Activated naive CD4-positive, alpha-beta T cell treated with anti-CD3 and anti-CD28 coated beads, Interleukin-2, amount 50 U/mL, for 24 hours (primary cell): ENCODE measurements around the gene PCDHA9.
"Not testable (repeated sequence)": the region's sequence is repeated elsewhere in the genome, so short reads cannot be mapped to it uniquely, and the experiment has no call there.

Source experiments
- H3K27ac Mint-ChIP-seq: one replicate; pipeline ENCODE4 v1.8.0; 2021; ENCODE audit warnings: mild to moderate bottlenecking, mixed read lengths
- H3K27me3 Mint-ChIP-seq: one replicate; pipeline ENCODE4 v1.8.0; 2021; ENCODE audit warnings: mixed read lengths
- H3K36me3 Mint-ChIP-seq: one replicate; pipeline ENCODE4 v1.8.0; 2021; ENCODE audit warnings: mixed read lengths
- H3K4me1 Mint-ChIP-seq: one replicate; pipeline ENCODE4 v1.8.0; 2021; ENCODE audit warnings: mixed read lengths
- H3K4me3 Mint-ChIP-seq: one replicate; pipeline ENCODE4 v1.8.0; 2021; ENCODE audit warnings: mild to moderate bottlenecking, mixed read lengths
- H3K9me3 Mint-ChIP-seq: one replicate; pipeline ENCODE4 v1.8.0; 2021; ENCODE audit warnings: mixed read lengths

Gene PCDHA9

DNA sequence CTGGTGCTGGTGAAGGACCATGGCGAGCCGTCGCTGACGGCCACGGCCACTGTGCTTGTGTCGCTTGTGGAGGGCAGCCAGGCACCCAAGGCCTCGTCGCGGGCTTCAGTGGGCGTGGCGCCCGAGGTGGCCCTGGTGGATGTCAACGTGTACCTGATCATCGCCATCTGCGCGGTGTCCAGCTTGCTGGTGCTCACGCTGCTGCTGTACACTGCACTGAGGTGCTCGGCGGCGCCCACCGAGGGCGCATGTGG lies 9.7 kb downstream of the PCDHA9 start:
- Mint-ChIP-seq H3K4me3 (no peak overlapping the region), H3K27me3 (peaks cover 12% of the 10 kb centered on the region), H3K36me3 (peaks cover 2% of the 10 kb centered on the region), H3K9me3 (peaks cover 5% of the 10 kb centered on the region), H3K27ac (no peak overlapping the region), H3K4me1 (no peaks in the 10 kb centered on the region)

DNA sequence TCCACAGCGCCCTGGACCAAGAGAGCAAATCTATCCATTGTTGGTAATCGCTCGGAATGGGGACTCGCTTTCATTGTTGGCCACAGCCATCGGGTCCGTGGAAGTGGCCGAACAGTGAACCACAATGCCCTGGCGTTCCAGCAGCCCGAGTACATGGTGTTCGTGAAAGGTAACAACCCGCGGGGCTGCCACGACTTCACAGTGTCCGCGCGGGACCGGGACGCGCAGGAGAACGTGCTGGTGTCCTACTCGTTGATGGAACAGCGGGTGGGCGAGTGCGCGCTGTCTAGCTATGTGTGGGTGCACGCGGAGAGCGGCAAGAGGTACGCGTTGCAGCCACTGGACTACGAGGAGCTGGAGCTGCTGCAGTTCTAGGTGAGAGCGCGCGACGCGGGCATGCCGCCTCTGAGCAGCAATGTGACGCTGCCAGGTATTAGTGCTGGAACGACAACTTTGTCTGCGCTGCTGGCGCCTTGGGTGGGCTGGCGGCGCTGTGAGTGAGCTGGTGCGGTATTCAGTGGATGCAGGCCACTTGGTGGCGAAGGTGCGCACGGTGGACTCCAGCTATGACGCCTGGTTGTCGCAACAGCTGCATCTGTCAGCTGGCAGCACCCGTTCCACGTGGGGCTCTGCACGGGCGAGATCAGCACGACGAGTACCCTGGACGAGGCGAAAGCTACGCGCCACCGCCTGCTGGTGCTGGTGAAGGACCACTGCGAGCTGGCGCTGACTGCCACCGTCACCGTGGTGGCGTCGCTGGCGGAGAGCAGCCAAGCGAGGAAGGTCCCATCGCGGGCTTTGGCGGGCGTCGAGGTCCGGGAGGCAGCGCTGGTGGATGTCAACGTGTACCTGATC lies 14.5 kb downstream of the PCDHA9 start:
- Mint-ChIP-seq H3K27ac (no peak overlapping the region), H3K36me3 (peaks cover 2% of the 10 kb centered on the region), H3K4me1 (no peaks in the 10 kb centered on the region)

DNA sequence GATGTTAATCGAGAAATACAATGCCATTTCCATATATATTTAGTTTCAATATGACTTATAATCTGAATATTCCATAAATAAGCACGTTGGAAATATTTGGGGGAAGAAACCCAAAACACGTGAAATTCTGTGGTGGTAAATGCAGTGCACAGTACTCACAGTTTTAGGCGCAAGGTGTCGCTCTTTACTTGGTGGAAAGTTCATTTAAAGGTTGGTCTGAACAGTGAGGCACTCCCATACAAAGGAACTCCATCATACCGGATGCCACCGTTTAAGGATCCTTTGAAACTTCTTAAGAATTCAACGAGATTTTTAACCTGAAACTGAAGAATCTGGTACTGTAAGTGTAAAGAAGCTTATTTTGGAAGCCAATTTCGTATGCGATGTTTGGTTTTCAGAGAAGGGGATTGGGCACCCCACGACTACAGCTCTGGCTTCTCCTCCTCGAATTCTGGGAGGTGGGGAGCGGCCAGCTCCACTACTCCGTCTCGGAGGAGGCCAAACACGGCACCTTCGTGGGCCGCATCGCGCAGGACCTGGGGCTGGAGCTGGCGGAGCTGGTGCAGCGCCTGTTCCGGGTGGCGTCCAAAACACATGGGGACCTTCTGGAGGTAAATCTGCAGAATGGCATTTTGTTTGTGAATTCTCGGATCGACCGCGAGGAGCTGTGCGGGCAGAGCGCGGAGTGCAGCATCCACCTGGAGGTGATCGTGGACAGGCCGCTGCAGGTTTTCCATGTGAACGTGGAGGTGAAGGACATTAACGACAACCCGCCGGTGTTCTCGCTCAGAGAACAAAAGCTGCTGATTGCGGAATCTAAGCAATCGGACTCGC lies 20.8 kb downstream of the PCDHA9 start, which contains the start of gene PCDHA11:
Gene PCDHA11, plus strand, starts transcription at position 237 of the 834 bp plus-strand sequence. Its CDS starts 147 bp downstream, at position 384.
- Mint-ChIP-seq H3K9me3 (peaks cover 16% of the 10 kb centered on the region), H3K27me3 (peaks cover 23% of the 10 kb centered on the region), H3K27ac (no peak within 1 kb of the TSS), H3K4me1 (no peaks in the 10 kb centered on the region), H3K4me3 (no peak within 1 kb of the TSS), H3K36me3 (peaks cover 3% of the 10 kb centered on the region)

More for the DNA sequence above, 14.5 kb downstream of the PCDHA9 start:
- Mint-ChIP-seq H3K9me3 (peaks cover 6% of the 10 kb centered on the region), H3K4me3 (no peak overlapping the region), H3K27me3 (peaks cover 19% of the 10 kb centered on the region)

DNA sequence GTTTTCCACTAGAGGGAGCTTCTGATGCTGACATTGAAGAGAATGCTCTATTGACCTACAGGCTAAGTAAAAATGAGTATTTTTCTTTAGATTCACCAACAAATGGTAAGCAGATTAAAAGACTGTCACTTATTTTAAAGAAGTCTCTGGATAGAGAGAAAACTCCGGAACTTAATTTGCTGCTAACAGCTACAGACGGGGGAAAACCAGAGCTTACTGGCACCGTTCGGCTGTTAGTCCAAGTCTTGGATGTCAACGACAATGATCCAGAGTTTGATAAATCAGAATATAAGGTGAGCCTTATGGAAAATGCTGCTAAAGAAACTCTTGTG lies 21.3 kb downstream of the PCDHA9 start:
- Mint-ChIP-seq H3K9me3 (peaks cover 13% of the 10 kb centered on the region), H3K4me1 (no peaks in the 10 kb centered on the region), H3K36me3 (peaks cover 3% of the 10 kb centered on the region), H3K27me3 (peaks cover 25% of the 10 kb centered on the region), H3K27ac (no peak overlapping the region), H3K4me3 (no peak overlapping the region)

DNA sequence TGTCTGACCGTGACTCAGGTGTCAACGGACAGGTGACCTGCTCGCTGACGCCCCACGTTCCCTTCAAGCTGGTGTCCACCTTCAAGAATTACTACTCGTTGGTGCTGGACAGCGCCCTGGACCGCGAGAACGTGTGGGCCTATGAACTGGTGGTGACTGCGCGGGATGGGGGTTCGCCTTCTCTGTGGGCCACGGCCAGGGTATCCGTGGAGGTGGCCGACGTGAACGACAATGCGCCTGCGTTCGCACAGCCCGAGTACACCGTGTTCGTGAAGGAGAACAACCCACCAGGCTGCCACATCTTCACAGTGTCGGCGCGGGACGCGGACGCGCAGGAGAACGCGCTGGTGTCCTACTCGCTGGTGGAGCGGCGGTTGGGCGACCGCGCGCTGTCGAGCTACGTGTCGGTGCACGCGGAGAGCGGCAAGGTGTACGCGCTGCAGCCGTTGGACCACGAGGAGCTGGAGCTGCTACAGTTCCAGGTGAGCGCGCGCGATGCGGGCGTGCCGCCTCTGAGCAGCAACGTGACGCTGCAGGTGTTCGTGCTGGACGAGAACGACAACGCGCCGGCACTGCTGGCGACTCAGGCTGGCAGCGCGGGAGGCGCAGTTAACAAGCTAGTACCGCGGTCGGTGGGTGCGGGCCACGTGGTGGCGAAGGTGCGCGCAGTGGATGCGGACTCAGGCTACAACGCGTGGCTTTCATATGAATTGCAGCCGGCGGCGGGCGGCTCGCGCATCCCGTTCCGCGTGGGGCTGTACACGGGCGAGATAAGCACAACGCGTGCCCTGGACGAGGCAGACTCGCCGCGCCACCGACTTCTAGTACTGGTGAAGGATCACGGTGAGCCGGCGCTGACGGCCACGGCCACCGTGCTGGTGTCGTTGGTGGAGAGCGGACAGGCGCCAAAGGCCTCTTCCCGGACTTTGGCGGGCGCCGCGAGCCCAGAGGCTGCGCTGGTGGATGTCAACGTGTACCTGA lies 22.3 kb downstream of the PCDHA9 start:
- Mint-ChIP-seq H3K4me3 (no peak overlapping the region), H3K27me3 (peaks cover 28% of the 10 kb centered on the region), H3K4me1 (no peaks in the 10 kb centered on the region), H3K36me3 (peaks cover 3% of the 10 kb centered on the region), H3K9me3 (peaks cover 11% of the 10 kb centered on the region), H3K27ac (no peak overlapping the region)

DNA sequence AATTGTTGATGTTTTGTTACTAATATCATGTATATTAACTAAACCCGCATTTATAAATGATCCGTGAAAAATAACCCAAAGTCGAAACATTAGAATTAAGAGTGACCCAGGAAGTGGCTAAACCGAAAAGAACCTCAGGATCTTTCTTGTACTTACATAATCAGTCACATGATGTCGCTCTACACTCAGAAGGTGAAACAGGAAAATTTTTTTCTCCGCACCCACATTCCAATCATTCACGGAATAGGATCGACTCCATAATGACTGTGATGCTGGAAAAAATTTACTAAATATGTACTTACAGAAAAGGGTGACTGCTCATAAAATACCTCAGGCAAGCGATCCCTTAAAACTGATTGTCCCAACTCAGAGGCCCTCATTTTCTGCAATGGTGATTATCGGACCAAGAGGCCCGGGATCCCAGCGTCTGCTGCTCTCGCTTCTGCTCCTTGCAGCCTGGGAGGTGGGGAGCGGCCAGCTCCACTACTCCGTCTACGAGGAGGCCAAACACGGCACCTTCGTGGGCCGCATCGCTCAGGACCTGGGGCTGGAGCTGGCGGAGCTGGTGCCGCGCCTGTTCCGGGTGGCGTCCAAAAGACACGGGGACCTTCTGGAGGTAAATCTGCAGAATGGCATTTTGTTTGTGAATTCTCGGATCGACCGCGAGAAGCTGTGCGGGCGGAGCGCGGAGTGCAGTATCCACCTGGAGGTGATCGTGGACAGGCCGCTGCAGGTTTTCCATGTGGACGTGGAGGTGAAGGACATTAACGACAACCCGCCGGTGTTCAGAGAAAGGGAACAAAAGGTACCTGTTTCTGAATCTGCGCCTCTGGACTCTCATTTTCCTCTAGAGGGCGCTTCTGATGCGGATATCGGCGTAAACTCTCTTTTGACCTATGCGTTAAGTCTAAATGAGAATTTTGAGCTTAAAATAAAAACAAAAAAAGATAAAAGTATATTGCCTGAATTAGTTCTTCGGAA lies 27.2 kb downstream of the PCDHA9 start, which contains the start of gene PCDHA12:
Gene PCDHA12, plus strand, starts transcription at position 224 of the 981 bp plus-strand sequence. Its CDS starts 165 bp downstream, at position 389.
- H3K27me3 Mint-ChIP-seq, result peaks cover 37% of the 10 kb centered on the region
- H3K9me3 Mint-ChIP-seq, result peaks cover 20% of the 10 kb centered on the region
- H3K4me1 Mint-ChIP-seq, result no peaks in the 10 kb centered on the region
- no peak within 1 kb of the TSS for H3K27ac Mint-ChIP-seq
- peaks cover 5% of the 10 kb centered on the region for H3K36me3 Mint-ChIP-seq
- H3K4me3 Mint-ChIP-seq, result no peak within 1 kb of the TSS

DNA sequence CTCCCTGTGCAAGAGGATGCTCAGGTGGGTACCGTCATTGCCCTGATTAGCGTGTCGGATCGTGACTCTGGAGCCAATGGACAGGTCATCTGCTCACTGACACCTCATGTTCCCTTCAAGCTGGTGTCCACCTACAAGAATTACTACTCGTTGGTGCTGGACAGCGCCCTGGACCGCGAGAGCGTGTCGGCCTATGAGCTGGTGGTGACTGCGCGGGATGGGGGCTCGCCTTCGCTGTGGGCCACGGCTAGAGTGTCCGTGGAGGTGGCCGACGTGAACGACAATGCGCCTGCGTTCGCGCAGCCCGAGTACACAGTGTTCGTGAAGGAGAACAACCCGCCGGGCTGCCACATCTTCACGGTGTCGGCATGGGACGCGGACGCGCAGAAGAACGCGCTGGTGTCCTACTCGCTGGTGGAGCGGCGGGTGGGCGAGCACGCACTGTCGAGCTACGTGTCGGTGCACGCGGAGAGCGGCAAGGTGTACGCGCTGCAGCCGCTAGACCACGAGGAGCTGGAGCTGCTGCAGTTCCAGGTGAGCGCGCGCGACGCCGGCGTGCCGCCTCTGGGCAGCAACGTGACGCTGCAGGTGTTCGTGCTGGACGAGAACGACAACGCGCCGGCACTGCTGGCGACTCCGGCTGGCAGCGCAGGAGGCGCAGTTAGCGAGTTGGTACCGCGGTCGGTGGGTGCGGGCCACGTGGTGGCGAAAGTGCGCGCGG lies 28.5 kb downstream of the PCDHA9 start:
- Mint-ChIP-seq H3K9me3 (peaks cover 32% of the 10 kb centered on the region), H3K27me3 (peaks cover 45% of the 10 kb centered on the region), H3K36me3 (peaks cover 12% of the 10 kb centered on the region)
- H3K27ac Mint-ChIP-seq, H3K4me1 Mint-ChIP-seq, H3K4me3 Mint-ChIP-seq: not testable (repeated sequence)

DNA sequence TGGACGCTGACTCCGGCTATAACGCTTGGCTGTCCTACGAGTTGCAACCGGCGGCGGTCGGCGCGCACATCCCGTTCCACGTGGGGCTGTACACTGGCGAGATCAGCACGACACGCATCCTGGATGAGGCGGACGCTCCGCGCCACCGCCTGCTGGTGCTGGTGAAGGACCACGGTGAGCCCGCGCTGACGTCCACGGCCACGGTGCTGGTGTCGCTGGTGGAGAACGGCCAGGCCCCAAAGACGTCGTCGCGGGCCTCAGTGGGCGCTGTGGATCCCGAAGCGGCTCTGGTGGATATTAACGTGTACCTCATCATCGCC lies 29.0 kb downstream of the PCDHA9 start:
- Mint-ChIP-seq H3K27me3 (peaks cover 43% of the 10 kb centered on the region), H3K27ac (no peak overlapping the region), H3K9me3 (peaks cover 30% of the 10 kb centered on the region)

DNA sequence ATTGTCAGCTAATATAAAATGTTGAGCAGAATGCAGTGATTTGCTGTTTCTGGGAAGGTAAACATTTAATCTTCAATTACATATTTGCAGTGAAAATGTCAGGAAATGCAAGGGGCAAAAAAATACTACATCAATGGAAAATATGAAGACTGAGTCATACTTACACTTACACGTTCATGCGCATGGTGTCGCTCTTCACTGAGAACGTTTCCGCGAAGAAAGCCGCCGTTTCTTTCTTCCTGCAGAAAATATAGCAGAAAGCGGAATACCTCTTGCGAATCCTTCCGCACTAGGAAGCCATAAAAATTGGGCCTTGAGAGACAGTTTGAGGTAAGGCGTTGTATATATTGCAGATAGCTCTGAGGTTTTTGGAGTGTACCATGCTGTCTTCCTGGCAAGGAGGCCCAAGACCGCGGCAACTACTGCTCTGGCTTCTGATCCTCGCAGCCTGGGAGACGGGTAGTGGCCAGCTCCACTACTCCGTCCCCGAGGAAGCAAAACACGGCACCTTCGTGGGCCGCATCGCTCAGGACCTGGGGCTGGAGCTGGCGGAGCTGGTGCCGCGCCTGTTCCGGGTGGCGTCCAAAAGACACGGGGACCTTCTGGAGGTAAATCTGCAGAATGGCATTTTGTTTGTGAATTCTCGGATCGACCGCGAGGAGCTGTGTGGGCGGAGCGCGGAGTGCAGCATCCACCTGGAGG lies 33.9 kb downstream of the PCDHA9 start, which contains the start of gene PCDHA13:
Gene PCDHA13, plus strand, starts transcription at position 236 of the 702 bp plus-strand sequence. Its CDS starts 145 bp downstream, at position 381.
- Mint-ChIP-seq H3K27me3 (peaks cover 31% of the 10 kb centered on the region), H3K36me3 (peaks cover 16% of the 10 kb centered on the region), H3K27ac (no peak within 1 kb of the TSS), H3K4me1 (no peaks in the 10 kb centered on the region), H3K9me3 (peaks cover 37% of the 10 kb centered on the region), H3K4me3 (no peak within 1 kb of the TSS)

More for the DNA sequence above, 29.0 kb downstream of the PCDHA9 start:
- no peaks in the 10 kb centered on the region for H3K4me1 Mint-ChIP-seq
- peaks cover 14% of the 10 kb centered on the region for H3K36me3 Mint-ChIP-seq
- H3K4me3 Mint-ChIP-seq, result no peak overlapping the region

DNA sequence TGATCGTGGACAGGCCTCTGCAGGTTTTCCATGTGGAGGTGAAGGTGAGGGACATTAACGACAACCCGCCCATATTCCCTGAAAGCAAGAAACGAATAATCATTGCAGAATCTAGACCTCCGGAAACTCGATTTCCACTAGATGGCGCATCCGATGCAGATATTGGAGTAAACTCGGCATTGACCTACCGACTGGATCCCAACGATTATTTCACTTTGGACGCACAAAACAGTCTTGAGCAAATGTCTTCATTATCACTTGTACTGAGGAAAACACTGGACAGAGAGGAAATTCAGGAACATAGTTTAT lies 34.4 kb downstream of the PCDHA9 start:
- Mint-ChIP-seq H3K4me3 (no peak overlapping the region), H3K27me3 (peaks cover 34% of the 10 kb centered on the region), H3K36me3 (peaks cover 16% of the 10 kb centered on the region), H3K4me1 (no peaks in the 10 kb centered on the region), H3K27ac (no peak overlapping the region), H3K9me3 (peaks cover 42% of the 10 kb centered on the region)

DNA sequence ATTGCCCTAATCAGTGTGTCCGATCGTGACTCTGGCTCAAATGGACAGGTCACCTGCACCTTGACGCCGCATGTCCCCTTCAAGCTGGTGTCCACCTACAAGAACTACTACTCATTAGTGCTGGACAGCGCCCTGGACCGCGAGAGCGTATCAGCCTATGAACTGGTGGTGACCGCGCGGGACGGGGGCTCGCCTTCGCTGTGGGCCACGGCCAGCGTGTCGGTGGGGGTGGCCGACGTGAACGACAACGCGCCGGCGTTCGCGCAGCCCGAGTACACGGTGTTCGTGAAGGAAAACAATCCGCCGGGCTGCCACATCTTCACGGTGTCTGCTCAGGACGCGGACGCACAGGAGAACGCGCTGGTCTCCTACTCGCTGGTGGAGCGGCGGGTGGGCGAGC lies 35.2 kb downstream of the PCDHA9 start:
- H3K27me3 Mint-ChIP-seq, result peaks cover 36% of the 10 kb centered on the region
- no peak overlapping the region for H3K4me3 Mint-ChIP-seq
- H3K9me3 Mint-ChIP-seq, result peaks cover 47% of the 10 kb centered on the region
- no peak overlapping the region for H3K27ac Mint-ChIP-seq
- H3K36me3 Mint-ChIP-seq, result peaks cover 16% of the 10 kb centered on the region
- no peaks in the 10 kb centered on the region for H3K4me1 Mint-ChIP-seq

DNA sequence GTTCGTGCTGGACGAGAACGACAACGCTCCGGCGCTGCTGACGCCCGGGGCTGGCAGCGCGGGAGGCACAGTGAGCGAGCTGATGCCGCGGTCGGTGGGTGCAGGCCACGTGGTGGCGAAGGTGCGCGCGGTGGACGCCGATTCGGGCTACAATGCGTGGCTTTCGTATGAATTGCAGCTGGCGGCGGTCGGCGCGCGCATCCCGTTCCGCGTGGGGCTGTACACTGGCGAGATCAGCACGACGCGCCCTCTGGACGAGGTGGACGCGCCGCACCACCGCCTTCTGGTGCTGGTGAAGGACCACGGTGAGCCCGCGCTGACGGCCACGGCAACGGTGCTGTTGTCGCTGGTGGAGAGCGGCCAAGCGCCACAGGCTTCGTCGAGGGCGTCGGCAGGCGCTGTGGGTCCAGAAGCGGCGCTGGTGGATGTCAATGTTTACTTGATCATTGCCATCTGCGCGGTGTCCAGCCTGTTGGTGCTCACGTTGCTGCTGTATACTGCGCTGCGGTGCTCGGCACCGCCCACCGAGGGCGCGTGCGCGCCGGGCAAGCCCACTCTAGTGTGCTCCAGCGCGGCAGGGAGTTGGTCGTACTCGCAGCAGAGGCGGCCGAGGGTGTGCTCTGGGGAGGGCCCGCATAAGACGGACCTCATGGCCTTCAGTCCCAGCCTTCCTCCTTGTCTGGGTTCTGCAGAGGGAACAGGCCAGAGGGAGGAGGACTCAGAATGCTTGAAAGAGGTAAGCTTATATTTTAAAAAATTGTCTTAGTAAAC lies 35.9 kb downstream of the PCDHA9 start:
- Mint-ChIP-seq H3K4me1 (no peaks in the 10 kb centered on the region), H3K36me3 (peaks cover 16% of the 10 kb centered on the region), H3K4me3 (no peak overlapping the region), H3K27ac (no peak overlapping the region), H3K9me3 (peaks cover 47% of the 10 kb centered on the region), H3K27me3 (peaks cover 36% of the 10 kb centered on the region)
